Spleen (tissue), 7 donors: ENCODE measurements around the gene SNCA.

Experiments
- POLR2A ChIP-seq, 3 donors: fragments of 450-650 bp; IDR thresholded peaks; one replicate each; pipeline ENCODE4 v1.5.1; 2017; ENCODE audit warnings: antibody characterized with exemption in 3 of 3, mild to moderate bottlenecking in 1 of 3
- TF ChIP-seq, protein P1 (sequence below), 11 experiments: fragments of 200-600 bp in 7 of 11; fragments of 450-650 bp in 4 of 11; sonication (generic) in 4 of 11; IDR thresholded peaks in 8 of 11; conservative IDR thresholded peaks in 3 of 11; 1 replicate in 7 of 11; 2 replicates in 4 of 11; pipeline versions ENCODE4 v1.4.0 to v1.8.0; 2016 to 2021; ENCODE audit warnings: antibody characterized with exemption in 11 of 11, inconsistent platforms in 4 of 11, mild to moderate bottlenecking in 1 of 11
- donor health status: DM: no; HTN: no; CAD: no; lungs with moderate emphysema.
- donor health status: DM: no; HTN: no; CAD: no.
- donor health status: DM: no; HTN: no; CAD: no.

DNA sequence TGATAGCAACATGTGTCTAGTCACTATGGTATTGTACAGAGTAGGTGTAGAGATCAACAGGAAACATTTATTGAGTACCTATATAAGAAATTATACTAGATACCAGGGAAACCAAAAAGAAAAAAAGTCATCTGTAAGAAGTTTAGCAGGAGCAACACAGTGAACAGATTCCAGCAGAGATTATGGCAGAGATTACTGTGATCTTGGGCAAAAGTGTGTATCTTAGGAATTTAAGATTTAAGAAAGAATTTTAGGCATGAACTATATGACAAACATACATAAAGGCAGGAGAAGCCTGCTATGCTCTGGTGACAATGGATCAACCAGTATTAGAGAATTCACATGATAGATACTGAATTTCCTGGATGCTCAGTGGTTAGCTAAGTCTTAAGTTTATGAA is 37.9 kb downstream of the SNCA start:
- TF ChIP-seq, protein P1, sequence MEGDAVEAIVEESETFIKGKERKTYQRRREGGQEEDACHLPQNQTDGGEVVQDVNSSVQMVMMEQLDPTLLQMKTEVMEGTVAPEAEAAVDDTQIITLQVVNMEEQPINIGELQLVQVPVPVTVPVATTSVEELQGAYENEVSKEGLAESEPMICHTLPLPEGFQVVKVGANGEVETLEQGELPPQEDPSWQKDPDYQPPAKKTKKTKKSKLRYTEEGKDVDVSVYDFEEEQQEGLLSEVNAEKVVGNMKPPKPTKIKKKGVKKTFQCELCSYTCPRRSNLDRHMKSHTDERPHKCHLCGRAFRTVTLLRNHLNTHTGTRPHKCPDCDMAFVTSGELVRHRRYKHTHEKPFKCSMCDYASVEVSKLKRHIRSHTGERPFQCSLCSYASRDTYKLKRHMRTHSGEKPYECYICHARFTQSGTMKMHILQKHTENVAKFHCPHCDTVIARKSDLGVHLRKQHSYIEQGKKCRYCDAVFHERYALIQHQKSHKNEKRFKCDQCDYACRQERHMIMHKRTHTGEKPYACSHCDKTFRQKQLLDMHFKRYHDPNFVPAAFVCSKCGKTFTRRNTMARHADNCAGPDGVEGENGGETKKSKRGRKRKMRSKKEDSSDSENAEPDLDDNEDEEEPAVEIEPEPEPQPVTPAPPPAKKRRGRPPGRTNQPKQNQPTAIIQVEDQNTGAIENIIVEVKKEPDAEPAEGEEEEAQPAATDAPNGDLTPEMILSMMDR (IDR thresholded peaks at IDR 0.05 in 8 of 11, conservative IDR thresholded peaks at IDR 0.05 in 3 of 11): no peak
- no peak for TF ChIP-seq POLR2A (IDR thresholded peaks at IDR 0.05)
